ENCODE results near the gene SBK2.
"Not testable (repeated sequence)": the region's sequence is repeated elsewhere in the genome, so short reads cannot be mapped to it uniquely, and the experiment has no call there.

SBK2 gene, protein sequence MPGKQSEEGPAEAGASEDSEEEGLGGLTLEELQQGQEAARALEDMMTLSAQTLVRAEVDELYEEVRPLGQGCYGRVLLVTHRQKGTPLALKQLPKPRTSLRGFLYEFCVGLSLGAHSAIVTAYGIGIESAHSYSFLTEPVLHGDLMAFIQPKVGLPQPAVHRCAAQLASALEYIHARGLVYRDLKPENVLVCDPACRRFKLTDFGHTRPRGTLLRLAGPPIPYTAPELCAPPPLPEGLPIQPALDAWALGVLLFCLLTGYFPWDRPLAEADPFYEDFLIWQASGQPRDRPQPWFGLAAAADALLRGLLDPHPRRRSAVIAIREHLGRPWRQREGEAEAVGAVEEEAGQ

DNA sequence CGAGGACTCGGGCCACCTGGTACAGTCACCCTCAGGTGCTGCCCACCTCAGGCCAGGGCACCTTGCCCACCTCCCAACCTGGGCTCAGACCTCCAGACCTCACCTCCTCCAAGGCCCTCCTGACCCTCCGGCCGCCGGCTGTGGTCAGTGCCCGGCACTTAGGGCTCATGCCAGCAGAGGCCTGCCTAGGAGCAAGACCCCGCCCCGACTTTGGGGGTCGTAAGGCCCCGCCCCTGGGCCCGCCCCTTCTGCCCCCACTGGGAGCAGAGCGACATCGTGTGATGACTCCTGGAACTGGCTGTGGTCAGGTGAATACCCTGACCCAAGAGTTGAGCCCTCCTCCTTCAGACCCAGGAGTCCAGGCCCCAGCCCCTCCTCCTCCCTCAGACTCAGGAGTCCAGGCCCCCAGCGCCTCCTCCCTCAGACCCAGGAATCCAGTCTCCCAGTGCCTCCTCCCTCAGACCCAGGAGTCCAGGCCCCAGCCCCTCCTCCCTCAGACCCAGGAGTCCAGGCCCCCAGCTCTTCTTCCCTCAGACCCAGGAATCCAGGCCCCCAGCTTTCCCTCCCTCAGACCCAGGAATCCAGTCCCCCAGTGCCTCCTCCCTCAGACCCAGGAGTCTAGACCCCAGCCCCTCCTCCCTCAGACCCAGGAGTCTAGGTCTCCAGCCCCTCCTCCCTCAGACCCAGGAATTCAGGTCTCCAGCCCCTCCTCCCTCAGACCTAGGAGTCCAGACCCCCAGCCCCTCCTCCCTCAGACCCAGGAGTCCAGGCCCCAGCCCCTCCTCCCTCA, at the start of gene SBK2:
Gene SBK2 (minus strand): TSS at position 183 of the 790 bp plus-strand sequence. CDS start 839 bp downstream, outside the sequence.
- TF ChIP-seq, protein P1, sequence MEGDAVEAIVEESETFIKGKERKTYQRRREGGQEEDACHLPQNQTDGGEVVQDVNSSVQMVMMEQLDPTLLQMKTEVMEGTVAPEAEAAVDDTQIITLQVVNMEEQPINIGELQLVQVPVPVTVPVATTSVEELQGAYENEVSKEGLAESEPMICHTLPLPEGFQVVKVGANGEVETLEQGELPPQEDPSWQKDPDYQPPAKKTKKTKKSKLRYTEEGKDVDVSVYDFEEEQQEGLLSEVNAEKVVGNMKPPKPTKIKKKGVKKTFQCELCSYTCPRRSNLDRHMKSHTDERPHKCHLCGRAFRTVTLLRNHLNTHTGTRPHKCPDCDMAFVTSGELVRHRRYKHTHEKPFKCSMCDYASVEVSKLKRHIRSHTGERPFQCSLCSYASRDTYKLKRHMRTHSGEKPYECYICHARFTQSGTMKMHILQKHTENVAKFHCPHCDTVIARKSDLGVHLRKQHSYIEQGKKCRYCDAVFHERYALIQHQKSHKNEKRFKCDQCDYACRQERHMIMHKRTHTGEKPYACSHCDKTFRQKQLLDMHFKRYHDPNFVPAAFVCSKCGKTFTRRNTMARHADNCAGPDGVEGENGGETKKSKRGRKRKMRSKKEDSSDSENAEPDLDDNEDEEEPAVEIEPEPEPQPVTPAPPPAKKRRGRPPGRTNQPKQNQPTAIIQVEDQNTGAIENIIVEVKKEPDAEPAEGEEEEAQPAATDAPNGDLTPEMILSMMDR (IDR thresholded peaks at IDR 0.05; ENCODE audit: insufficient read depth, missing control alignments): peak; percentile 13
- no peak for FAIRE-seq
- no peak for DNase-seq (ENCODE audit: insufficient read length, low spot score)

DNA sequence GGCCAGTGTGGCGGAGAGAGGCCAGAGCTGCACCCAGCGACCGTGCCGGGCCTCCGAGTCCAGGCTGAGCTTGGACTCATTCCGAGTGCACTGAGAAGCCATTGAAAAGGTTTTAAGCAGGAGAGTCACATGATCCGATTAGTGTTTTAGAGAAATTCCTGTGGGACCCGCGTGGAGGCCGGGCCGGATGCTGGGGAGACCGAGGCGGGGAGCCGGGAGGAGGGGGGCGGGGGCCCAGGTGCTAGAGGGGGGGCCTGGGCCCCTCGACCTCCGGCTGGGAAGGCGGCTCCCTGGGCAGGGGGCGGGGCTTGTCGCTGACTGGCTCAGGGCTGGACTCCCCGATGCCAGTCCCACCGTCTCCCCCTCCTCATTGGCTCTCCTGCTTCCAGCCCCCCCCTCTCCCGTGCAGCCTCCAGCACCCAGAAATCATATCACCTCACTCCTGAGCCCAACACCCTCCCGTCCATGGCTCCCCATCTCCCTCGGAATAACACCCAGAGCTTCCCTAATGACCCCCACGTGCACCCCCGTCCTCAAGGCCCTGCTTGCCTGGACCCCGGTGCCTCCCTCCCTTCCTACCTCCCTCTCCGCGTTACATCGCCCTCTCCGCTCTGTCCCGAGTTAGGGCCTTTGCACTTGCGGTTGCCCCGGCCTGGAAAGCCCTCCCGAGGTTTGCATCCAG, 48.9 kb upstream of the SBK2 start:
- FAIRE-seq (no peak), DNase-seq (ENCODE audit: insufficient read length, low spot score) (peak; percentile 70)
- TF ChIP-seq, protein P1 (IDR thresholded peaks at IDR 0.05; ENCODE audit: insufficient read depth, missing control alignments): no peak

DNA sequence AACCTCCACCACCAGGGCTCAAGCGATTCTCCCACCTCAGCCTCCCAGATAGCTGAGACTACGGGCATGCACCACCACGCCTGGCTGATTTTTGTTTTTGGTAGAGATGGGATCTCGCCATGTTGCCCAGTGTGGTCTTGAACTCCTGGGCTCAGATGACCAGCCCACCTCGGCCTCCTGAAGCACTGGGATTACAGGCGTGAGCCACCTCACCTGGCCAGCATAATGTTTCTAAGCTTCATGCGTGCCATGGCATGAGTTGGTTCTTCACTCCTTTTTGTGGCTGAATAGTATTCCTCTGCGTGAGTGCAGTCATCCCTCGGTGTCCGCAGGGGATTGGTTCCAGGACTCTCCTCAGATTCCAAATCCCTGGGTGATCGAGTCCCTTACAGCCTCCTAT, 47.9 kb upstream of the SBK2 start:
- TF ChIP-seq, protein P1 (IDR thresholded peaks at IDR 0.05; ENCODE audit: insufficient read depth, missing control alignments): no peak
- no peak for DNase-seq (ENCODE audit: insufficient read length, low spot score)

DNA sequence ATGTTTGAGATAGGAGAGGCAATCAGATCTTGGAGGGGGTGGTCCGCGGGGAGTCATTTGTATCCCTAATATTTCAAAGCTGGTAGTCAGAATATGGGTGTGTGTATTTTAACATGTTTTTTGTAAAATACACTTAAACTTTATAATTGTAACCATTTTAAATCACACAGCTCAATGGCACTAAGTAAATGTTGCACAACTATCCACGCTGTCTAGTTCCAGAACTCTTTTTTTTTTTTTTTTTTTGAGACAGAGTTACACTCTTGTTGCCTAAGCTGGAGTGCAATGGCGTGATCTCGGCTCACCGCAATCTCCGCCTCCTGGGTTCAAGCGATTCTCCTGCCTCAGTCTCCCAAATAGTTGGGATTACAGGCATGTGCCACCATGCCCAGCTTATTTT, 47.0 kb upstream of the SBK2 start:
- not testable (repeated sequence) for DNase-seq (ENCODE audit: insufficient read length, low spot score); FAIRE-seq

More for the DNA sequence above, 47.9 kb upstream of the SBK2 start:
- FAIRE-seq: no peak

DNA sequence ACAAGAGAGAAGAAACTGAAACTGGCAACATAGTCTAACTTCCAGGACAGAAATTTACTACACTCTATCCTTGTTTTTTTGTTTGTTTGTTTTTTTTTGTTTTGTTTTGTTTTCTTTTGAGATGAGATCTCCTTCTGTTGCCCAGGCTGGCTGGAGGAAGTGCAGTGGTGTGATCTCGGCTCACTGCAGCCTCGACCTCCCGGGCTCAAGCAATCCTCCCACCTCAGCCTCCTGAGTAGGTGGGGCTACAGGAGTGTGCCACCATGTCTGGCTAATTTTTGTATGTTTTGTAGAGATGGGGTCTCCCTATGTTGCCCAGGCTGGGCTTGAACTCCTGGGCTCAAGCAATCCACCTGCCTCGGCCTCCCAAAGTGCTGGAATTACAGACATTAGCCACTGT, 45.4 kb upstream of the SBK2 start:
- DNase-seq (ENCODE audit: insufficient read length, low spot score); FAIRE-seq: not testable (repeated sequence)

DNA sequence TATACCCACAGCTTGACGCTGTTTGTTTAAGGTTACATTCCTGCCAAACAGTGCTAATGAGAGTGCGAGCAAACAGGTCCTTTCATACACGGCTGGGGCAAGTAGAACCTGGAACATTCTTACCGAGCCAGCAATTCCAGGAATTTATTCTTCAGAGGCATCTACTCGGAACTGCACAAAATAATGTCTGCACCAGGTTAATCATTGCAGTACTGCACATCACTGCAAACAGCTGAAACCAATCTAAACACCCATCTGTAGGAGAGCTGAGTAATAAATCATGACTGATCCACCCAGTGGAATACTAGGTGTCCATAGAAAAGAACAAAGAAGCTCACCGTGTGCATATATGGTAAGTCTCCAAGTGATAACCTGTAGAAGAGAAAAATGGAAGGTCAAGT, 44.9 kb upstream of the SBK2 start:
- FAIRE-seq (no peak), DNase-seq (ENCODE audit: insufficient read length, low spot score) (no peak)
- TF ChIP-seq, protein P1 (IDR thresholded peaks at IDR 0.05; ENCODE audit: insufficient read depth, missing control alignments): no peak

DNA sequence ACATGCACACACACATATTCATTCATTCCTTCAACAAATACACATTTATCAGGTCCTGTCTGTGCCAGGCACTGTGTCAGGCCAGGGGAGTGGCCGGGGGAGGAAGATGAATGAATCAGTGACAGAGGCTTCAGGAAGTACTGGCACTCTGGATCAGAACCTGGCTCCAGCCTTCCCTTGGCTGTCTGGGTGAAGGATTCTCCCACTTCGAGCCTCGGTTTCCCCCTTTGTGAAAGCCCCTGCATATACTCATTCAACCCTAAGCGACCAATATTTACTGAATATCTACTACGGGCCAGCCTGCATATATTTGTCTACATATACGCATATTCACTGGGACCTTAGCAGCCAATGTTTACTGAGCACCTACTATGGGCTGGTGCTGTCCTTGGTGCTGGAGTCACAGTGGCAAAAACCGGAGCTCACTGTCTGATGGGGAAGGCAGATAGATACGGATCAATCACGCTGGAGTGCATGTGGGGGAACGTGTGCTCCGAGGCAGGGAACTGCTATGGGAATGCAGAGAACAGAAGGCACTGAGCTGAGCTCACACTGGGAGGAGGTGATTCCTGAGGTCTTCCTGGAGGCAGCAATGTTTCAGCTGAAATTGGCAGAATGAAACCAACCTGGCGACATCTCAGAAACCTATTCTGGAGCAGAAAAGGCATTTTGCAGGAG, 44.4 kb upstream of the SBK2 start:
- TF ChIP-seq, protein P1 (IDR thresholded peaks at IDR 0.05; ENCODE audit: insufficient read depth, missing control alignments): no peak
- DNase-seq (ENCODE audit: insufficient read length, low spot score): no peak
- no peak for FAIRE-seq
